UCSD-AML1 (cell line): ENCODE data around the gene EZR.
"Not testable (repeated sequence)": the region's sequence is repeated elsewhere in the genome, so short reads cannot be mapped to it uniquely, and the experiment has no call there.

Source experiments
- DNase-seq: peaks from one replicate; lab custom pipeline; 2025; ENCODE audit not compliant: unreplicated experiment; lab: John Stamatoyannopoulos, UW

The EZR gene

GRCh38 chr6:158799051-158799792 is 19.9 kb downstream of the EZR start:
- DNase-seq, result no peak

- DNase-seq, result no peak
Observed at GRCh38 chr6:158798311-158798710, 20.9 kb downstream of the EZR start.

- DNase-seq, result no peak
Observed at GRCh38 chr6:158797331-158798310, 21.5 kb downstream of the EZR start.

GRCh38 chr6:158796353-158796752 is 22.8 kb downstream of the EZR start:
- DNase-seq, result no peak

- DNase-seq, result no peak
Observed at GRCh38 chr6:158795516-158795915, 23.7 kb downstream of the EZR start.

GRCh38 chr6:158793432-158793831 is 25.7 kb downstream of the EZR start:
- no peak for DNase-seq

- DNase-seq, result not testable (repeated sequence)
Observed at GRCh38 chr6:158792505-158792904, 26.7 kb downstream of the EZR start.

GRCh38 chr6:158791274-158791855 is 27.8 kb downstream of the EZR start:
- no peak for DNase-seq

GRCh38 chr6:158789115-158789917 is 29.9 kb downstream of the EZR start:
- peak; percentile 37 for DNase-seq

- DNase-seq, result no peak
Observed at GRCh38 chr6:158787395-158787794, 31.8 kb downstream of the EZR start.

- no peak for DNase-seq
Observed at GRCh38 chr6:158786645-158787304, 32.4 kb downstream of the EZR start.

- no peak for DNase-seq
Observed at GRCh38 chr6:158785036-158785435, 34.1 kb downstream of the EZR start.

GRCh38 chr6:158784505-158784904 is 34.7 kb downstream of the EZR start:
- DNase-seq, result no peak

GRCh38 chr6:158783851-158784250 is 35.3 kb downstream of the EZR start:
- DNase-seq, result no peak

GRCh38 chr6:158783167-158783450 is 36.1 kb downstream of the EZR start:
- no peak for DNase-seq

GRCh38 chr6:158782432-158783166 is 36.6 kb downstream of the EZR start:
- no peak for DNase-seq

- DNase-seq, result no peak
Observed at GRCh38 chr6:158781692-158782373, 37.3 kb downstream of the EZR start.

GRCh38 chr6:158780988-158781691 is 38.0 kb downstream of the EZR start:
- DNase-seq, result no peak
